K562 (cell line): ENCODE data around the gene IGF2R. TPM values are rescaled to one million over a fixed set of nuclear protein-coding genes. Genes with fewer than 3 reads are reported as not detected.
A peak's percentile ranks its signal among the peaks of the same experiment; 100 is the strongest.

Experiments used
- CTBP1 ChIP-seq: fragments of 450-650 bp; IDR thresholded peaks from 2 replicates; pipeline ENCODE4 v1.6.1; 2016; ENCODE audit warnings: borderline replicate concordance
- CXXC5 ChIP-seq: fragments of 250-450 bp; sonication (Bioruptor Pico); IDR thresholded peaks from 2 replicates; pipeline ENCODE4 v1.8.0; 2022; ENCODE audit warnings: inconsistent platforms, mild to moderate bottlenecking, moderate library complexity
- KHSRP ChIP-seq: fragments of 450-650 bp; IDR thresholded peaks from 2 replicates; pipeline ENCODE4 v1.6.1; 2017
- NCOA1 ChIP-seq: fragments of 450-650 bp; IDR thresholded peaks from 2 replicates; pipeline ENCODE4 v1.6.1; 2016; ENCODE audit warnings: low read depth
- NCOA6 ChIP-seq: fragments of 450-650 bp; IDR thresholded peaks from 2 replicates; pipeline ENCODE4 v1.6.1; 2017; ENCODE audit warnings: mild to moderate bottlenecking
- STAG1 ChIP-seq: sonication (generic); formaldehyde crosslinking; IDR thresholded peaks from 2 replicates; pipeline ENCODE4 v1.5.0; 2020; ENCODE audit warnings: missing genetic modification reagents, borderline replicate concordance
- TAF9B ChIP-seq: fragments of 450-650 bp; IDR thresholded peaks from 2 replicates; pipeline ENCODE4 v1.6.1; 2018; ENCODE audit warnings: mild to moderate bottlenecking; ENCODE audit not compliant: partially characterized antibody
- TAL1 ChIP-seq: fragments of 450-650 bp; IDR thresholded peaks from 2 replicates; pipeline ENCODE4 v1.6.1; 2016; ENCODE audit warnings: mild to moderate bottlenecking
- TRIM28 ChIP-seq: fragments of 450-650 bp; IDR thresholded peaks from 2 replicates; pipeline ENCODE4 v1.6.1; 2017
- polyA plus RNA-seq, 8 experiments: library from polyadenylated mRNA; depleted of rRNA in 4 of 8; stranded (reverse) in 5 of 8; unstranded in 3 of 8; fragments of >200 nt; fragmentation: Nextera tagmentation in 2 of 8; fragmentation: Illumina TruSeq in 1 of 8; extraction: Ambion mirVana in 2 of 8; extraction: Trizol in 1 of 8; gene quantifications; 2 replicates each; pipeline versions ENCODE4 v1.2.1 to v1.2.3, GENCODE V29; 2011 to 2014; ENCODE audit warnings: inconsistent platforms in 1 of 8, missing spikeins in 1 of 8
- total RNA-seq, 7 experiments: library from RNA; depleted of rRNA in 6 of 7; stranded (reverse); fragments of >200 nt in 6 of 7; fragmentation: Illumina TruSeq in 2 of 7; extraction: Trizol in 2 of 7; gene quantifications; 2 replicates each; pipeline versions ENCODE4 v1.2.1 to v1.2.3, GENCODE V29; 2011 to 2021; ENCODE audit warnings: low replicate concordance in 1 of 7
- TF ChIP-seq, protein P1 (sequence below): sonication (generic); formaldehyde crosslinking; IDR thresholded peaks from 2 replicates; pipeline ENCODE4 v1.5.0; 2020; ENCODE audit warnings: missing genetic modification reagents
- TF ChIP-seq, protein P2 (sequence below), 2 experiments: IDR thresholded peaks in 1 of 2; conservative IDR thresholded peaks in 1 of 2; 2 replicates each; pipeline ENCODE4 v1.6.1; 2016; ENCODE audit warnings: low read depth in 2 of 2, mild to moderate bottlenecking in 1 of 2, missing compliant biosample characterization in 1 of 2, missing genetic modification characterization in 1 of 2, moderate library complexity in 1 of 2
- TF ChIP-seq, protein P3 (sequence below): fragments of 250-450 bp; sonication (Bioruptor Pico); IDR thresholded peaks from 2 replicates; pipeline ENCODE4 v1.5.0; 2020; ENCODE audit warnings: mild to moderate bottlenecking
- TF ChIP-seq, protein P4 (sequence below): fragments of 450-650 bp; IDR thresholded peaks from 2 replicates; pipeline ENCODE4 v1.6.1; 2017; ENCODE audit warnings: antibody characterized with exemption, mild to moderate bottlenecking
- TF ChIP-seq, protein P5 (sequence below): fragments of 450-650 bp; IDR thresholded peaks from one replicate; pipeline ENCODE4 v1.6.1; 2018; ENCODE audit warnings: mild to moderate bottlenecking, moderate library complexity; ENCODE audit not compliant: partially characterized antibody
- TF ChIP-seq, protein P6 (sequence below): sonication (generic); formaldehyde crosslinking; IDR thresholded peaks from 2 replicates; pipeline ENCODE4 v1.8.0; 2022; ENCODE audit warnings: mild to moderate bottlenecking, missing genetic modification reagents, borderline replicate concordance

IGF2R gene
- total and polyA plus RNA-seq, 9 of the 15 experiments (the other 6 are each of a cell fraction or from before 2014, with no cell fraction given), result 3.5 to 92.3 (median 34.5) TPM

DNA sequence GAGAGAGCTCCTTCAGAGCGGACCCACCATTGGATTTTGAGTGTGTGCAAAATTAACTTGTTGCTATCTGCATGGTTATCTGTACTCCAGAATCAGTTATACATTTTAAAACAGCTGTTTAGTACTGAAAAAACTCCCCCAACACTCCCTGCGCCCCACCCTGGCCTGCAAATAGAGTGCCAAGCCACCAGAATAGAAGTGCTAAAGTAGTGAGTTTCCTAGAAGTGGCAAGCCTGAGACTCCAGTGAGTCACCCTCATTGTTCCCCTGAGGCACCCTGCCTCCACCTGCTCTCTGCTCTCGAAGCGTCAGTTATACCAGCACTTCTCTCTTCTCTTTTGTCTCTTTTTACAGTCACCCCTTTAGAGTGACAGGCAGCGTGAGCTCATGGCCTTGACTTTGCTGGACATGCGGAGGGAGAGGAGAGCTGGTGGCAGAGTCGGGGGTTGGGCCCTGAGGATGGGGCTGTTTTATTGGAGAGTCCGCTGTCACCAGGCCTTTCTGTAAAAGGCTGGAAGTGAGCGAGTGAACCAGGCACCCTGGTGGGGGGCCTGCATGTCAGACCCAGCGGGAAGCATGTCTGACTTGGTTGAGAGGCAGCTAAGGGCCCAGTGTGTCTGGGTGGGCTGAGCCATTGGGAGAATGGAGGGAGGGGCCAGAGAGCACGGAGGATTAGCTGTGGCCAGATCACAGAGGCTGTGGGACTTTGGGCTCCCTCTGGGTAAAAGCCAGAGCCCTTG, 10.4 kb downstream of the IGF2R start (continued):
- TF ChIP-seq, protein P1, sequence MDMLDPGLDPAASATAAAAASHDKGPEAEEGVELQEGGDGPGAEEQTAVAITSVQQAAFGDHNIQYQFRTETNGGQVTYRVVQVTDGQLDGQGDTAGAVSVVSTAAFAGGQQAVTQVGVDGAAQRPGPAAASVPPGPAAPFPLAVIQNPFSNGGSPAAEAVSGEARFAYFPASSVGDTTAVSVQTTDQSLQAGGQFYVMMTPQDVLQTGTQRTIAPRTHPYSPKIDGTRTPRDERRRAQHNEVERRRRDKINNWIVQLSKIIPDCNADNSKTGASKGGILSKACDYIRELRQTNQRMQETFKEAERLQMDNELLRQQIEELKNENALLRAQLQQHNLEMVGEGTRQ (CRISPR knock-in tag), result no peak
- TF ChIP-seq TAL1, result no peak
- TF ChIP-seq, protein P2, sequence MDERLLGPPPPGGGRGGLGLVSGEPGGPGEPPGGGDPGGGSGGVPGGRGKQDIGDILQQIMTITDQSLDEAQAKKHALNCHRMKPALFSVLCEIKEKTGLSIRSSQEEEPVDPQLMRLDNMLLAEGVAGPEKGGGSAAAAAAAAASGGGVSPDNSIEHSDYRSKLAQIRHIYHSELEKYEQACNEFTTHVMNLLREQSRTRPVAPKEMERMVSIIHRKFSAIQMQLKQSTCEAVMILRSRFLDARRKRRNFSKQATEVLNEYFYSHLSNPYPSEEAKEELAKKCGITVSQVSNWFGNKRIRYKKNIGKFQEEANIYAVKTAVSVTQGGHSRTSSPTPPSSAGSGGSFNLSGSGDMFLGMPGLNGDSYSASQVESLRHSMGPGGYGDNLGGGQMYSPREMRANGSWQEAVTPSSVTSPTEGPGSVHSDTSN (CRISPR knock-in tag; IDR thresholded peaks at IDR 0.05; ENCODE audit: low read depth), result no peak
- TF ChIP-seq, protein P2 (tag; conservative IDR thresholded peaks at IDR 0.05; ENCODE audit: low read depth), result no peak
- TF ChIP-seq TAF9B, result no peak
- no peak for TF ChIP-seq TRIM28
- TF ChIP-seq CXXC5 (CRISPR knock-in tag), result no peak
- no peak for TF ChIP-seq NCOA1
- TF ChIP-seq, protein P3, sequence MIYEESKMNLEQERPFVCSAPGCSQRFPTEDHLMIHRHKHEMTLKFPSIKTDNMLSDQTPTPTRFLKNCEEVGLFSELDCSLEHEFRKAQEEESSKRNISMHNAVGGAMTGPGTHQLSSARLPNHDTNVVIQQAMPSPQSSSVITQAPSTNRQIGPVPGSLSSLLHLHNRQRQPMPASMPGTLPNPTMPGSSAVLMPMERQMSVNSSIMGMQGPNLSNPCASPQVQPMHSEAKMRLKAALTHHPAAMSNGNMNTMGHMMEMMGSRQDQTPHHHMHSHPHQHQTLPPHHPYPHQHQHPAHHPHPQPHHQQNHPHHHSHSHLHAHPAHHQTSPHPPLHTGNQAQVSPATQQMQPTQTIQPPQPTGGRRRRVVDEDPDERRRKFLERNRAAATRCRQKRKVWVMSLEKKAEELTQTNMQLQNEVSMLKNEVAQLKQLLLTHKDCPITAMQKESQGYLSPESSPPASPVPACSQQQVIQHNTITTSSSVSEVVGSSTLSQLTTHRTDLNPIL (CRISPR knock-in tag), result no peak
- no peak for TF ChIP-seq NCOA6
- TF ChIP-seq, protein P4, sequence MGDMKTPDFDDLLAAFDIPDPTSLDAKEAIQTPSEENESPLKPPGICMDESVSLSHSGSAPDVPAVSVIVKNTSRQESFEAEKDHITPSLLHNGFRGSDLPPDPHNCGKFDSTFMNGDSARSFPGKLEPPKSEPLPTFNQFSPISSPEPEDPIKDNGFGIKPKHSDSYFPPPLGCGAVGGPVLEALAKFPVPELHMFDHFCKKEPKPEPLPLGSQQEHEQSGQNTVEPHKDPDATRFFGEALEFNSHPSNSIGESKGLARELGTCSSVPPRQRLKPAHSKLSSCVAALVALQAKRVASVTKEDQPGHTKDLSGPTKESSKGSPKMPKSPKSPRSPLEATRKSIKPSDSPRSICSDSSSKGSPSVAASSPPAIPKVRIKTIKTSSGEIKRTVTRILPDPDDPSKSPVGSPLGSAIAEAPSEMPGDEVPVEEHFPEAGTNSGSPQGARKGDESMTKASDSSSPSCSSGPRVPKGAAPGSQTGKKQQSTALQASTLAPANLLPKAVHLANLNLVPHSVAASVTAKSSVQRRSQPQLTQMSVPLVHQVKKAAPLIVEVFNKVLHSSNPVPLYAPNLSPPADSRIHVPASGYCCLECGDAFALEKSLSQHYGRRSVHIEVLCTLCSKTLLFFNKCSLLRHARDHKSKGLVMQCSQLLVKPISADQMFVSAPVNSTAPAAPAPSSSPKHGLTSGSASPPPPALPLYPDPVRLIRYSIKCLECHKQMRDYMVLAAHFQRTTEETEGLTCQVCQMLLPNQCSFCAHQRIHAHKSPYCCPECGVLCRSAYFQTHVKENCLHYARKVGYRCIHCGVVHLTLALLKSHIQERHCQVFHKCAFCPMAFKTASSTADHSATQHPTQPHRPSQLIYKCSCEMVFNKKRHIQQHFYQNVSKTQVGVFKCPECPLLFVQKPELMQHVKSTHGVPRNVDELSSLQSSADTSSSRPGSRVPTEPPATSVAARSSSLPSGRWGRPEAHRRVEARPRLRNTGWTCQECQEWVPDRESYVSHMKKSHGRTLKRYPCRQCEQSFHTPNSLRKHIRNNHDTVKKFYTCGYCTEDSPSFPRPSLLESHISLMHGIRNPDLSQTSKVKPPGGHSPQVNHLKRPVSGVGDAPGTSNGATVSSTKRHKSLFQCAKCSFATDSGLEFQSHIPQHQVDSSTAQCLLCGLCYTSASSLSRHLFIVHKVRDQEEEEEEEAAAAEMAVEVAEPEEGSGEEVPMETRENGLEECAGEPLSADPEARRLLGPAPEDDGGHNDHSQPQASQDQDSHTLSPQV, result peak; percentile 86
- TF ChIP-seq, protein P5, sequence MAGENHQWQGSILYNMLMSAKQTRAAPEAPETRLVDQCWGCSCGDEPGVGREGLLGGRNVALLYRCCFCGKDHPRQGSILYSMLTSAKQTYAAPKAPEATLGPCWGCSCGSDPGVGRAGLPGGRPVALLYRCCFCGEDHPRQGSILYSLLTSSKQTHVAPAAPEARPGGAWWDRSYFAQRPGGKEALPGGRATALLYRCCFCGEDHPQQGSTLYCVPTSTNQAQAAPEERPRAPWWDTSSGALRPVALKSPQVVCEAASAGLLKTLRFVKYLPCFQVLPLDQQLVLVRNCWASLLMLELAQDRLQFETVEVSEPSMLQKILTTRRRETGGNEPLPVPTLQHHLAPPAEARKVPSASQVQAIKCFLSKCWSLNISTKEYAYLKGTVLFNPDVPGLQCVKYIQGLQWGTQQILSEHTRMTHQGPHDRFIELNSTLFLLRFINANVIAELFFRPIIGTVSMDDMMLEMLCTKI, result no peak
- TF ChIP-seq, protein P6, sequence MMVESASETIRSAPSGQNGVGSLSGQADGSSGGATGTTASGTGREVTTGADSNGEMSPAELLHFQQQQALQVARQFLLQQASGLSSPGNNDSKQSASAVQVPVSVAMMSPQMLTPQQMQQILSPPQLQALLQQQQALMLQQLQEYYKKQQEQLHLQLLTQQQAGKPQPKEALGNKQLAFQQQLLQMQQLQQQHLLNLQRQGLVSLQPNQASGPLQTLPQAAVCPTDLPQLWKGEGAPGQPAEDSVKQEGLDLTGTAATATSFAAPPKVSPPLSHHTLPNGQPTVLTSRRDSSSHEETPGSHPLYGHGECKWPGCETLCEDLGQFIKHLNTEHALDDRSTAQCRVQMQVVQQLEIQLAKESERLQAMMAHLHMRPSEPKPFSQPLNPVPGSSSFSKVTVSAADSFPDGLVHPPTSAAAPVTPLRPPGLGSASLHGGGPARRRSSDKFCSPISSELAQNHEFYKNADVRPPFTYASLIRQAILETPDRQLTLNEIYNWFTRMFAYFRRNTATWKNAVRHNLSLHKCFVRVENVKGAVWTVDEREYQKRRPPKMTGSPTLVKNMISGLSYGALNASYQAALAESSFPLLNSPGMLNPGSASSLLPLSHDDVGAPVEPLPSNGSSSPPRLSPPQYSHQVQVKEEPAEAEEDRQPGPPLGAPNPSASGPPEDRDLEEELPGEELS (CRISPR knock-in tag), result no peak
- no peak for TF ChIP-seq KHSRP
- no peak for TF ChIP-seq STAG1 (CRISPR knock-in tag)
- no peak for TF ChIP-seq CTBP1
